ENCODE measurements around the gene WDR88. TPM values are rescaled to one million over a fixed set of nuclear protein-coding genes. Genes with fewer than 3 reads are reported as not detected.

WDR88 gene
- total RNA-seq, 2 donors from 2014 or later, result not detected

DNA sequence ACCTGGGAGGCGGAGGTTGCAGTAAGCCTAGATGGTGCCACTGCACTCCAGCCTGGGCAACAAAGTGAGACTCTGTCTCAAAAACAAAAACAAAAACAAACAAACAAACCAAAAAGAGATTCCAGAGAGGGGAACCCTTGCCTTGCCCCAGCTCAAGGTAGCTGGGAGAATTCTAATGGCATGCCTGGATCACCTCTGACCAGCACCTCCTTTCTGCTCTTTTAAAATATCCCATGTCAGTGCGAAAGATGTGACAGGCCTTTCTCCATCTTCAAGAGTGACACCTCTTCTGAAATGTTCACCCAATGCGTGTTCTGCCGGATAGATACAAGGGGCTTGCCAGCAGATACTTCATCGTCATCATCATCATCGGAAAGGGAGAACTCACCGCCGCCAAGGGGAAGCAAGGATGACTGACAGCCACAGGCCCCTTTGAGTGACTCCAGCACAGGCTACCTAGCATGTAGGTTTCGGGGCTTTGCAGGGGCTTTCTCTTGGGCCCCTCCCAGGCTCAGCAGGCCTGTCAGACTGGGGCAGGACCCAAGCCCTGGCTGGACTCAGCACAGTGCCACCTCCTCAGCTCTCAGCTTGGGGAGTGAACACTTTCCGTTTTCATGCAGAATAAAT, 43.4 kb downstream of the WDR88 start:
- DNase-seq, result peak; percentile 46
- H3K27ac ChIP-seq (ENCODE audit: low read depth, low read length), result no peak overlapping the region
- peaks cover 4% of the 10 kb centered on the region for H3K27me3 ChIP-seq (ENCODE audit: control insufficient read depth, insufficient read depth, low read length, poor library complexity, severe bottlenecking)
- H3K27ac Mint-ChIP-seq, result no peak overlapping the region
- TF ChIP-seq, protein P1, sequence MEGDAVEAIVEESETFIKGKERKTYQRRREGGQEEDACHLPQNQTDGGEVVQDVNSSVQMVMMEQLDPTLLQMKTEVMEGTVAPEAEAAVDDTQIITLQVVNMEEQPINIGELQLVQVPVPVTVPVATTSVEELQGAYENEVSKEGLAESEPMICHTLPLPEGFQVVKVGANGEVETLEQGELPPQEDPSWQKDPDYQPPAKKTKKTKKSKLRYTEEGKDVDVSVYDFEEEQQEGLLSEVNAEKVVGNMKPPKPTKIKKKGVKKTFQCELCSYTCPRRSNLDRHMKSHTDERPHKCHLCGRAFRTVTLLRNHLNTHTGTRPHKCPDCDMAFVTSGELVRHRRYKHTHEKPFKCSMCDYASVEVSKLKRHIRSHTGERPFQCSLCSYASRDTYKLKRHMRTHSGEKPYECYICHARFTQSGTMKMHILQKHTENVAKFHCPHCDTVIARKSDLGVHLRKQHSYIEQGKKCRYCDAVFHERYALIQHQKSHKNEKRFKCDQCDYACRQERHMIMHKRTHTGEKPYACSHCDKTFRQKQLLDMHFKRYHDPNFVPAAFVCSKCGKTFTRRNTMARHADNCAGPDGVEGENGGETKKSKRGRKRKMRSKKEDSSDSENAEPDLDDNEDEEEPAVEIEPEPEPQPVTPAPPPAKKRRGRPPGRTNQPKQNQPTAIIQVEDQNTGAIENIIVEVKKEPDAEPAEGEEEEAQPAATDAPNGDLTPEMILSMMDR (conservative IDR thresholded peaks at IDR 0.05), result no peak
- WGBS, 2 experiments (ENCODE audit: insufficient coverage in 1 of 2, insufficient read length in 1 of 2), result 95 to 96% methylated on average over 9 to 10 of the region's 10 CpGs
- peaks cover 4% of the 10 kb centered on the region for H3K36me3 Mint-ChIP-seq (ENCODE audit: low read depth)
- peaks cover 14% of the 10 kb centered on the region for H3K4me1 Mint-ChIP-seq
- H3K9me3 ChIP-seq (ENCODE audit: control insufficient read depth, low read length), result no peaks in the 10 kb centered on the region
- H3K4me3 ChIP-seq (ENCODE audit: low read length), result peak overlapping the region; percentile 95
- no peaks in the 10 kb centered on the region for H3K9me3 Mint-ChIP-seq
- H3K36me3 ChIP-seq (ENCODE audit: control insufficient read depth, insufficient read depth, low read length), result no peaks in the 10 kb centered on the region
- H3K27me3 Mint-ChIP-seq (ENCODE audit: insufficient read depth), result peaks cover 9% of the 10 kb centered on the region
- no peak overlapping the region for H3K9ac ChIP-seq (ENCODE audit: extremely low read depth, low read length, poor library complexity, severe bottlenecking)
- peak overlapping the region; percentile 91 for H3K4me3 Mint-ChIP-seq
- peaks cover 7% of the 10 kb centered on the region for H3K4me1 ChIP-seq (ENCODE audit: control insufficient read depth, insufficient read depth, low read length)

DNA sequence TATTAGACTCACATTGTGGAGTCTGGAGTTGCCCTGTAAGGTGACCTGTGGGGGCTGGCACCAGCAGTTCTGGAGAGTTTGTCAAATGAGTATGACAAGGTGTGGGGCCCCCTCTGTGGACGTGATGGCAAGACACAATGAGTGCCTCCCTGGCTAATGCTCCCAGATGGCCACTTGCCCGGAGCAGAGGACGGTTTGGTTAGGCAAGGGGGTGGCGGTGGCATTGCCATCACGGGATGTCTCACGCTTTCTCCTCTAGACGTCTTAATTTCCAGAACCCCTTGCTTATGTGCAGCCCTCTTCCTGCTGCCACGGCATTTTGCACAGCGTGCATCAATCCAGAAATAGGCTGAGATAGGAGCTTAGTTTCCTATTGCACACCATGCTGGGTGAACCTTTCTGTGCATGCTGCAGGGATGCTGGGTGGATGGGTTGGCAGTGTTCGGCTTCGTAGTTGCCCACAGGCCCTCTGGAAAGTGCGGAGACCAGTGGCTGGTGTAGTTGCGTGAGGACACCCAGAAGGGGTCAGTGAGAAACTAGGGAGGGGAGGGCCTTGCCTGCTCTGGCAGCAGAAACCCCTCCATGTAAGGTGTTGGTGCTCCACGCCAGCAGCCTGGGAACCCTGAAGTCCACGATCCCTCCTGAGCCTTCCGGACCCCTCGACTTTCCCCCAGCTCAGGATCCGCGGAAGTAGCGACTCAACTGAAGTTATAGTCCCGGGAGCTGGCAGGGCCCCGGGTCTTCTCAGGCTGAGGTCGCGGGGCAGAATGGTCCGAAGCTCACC, 44.2 kb downstream of the WDR88 start:
- 29 to 30% methylated on average over 22 to 25 of the region's 25 CpGs for WGBS, 2 experiments (ENCODE audit: insufficient coverage in 1 of 2, insufficient read length in 1 of 2)
- peak overlapping the region; percentile 95 for H3K4me3 ChIP-seq (ENCODE audit: low read length)
- H3K27ac ChIP-seq (ENCODE audit: low read depth, low read length), result peak overlapping the region; percentile 54
- no peaks in the 10 kb centered on the region for H3K9me3 ChIP-seq (ENCODE audit: control insufficient read depth, low read length)
- peaks cover 7% of the 10 kb centered on the region for H3K4me1 ChIP-seq (ENCODE audit: control insufficient read depth, insufficient read depth, low read length)
- Mint-ChIP-seq H3K36me3 (ENCODE audit: low read depth) (peaks cover 4% of the 10 kb centered on the region), H3K4me3 (peak overlapping the region; percentile 91), H3K27ac (peak overlapping the region; percentile 95), H3K9me3 (no peaks in the 10 kb centered on the region), H3K4me1 (peaks cover 14% of the 10 kb centered on the region), H3K27me3 (ENCODE audit: insufficient read depth) (peaks cover 9% of the 10 kb centered on the region)
- TF ChIP-seq, protein P1 (conservative IDR thresholded peaks at IDR 0.05), result no peak
- peaks cover 4% of the 10 kb centered on the region for H3K27me3 ChIP-seq (ENCODE audit: control insufficient read depth, insufficient read depth, low read length, poor library complexity, severe bottlenecking)
- DNase-seq, result peak; percentile 48
- peak overlapping the region; percentile 83 for H3K9ac ChIP-seq (ENCODE audit: extremely low read depth, low read length, poor library complexity, severe bottlenecking)
- H3K36me3 ChIP-seq (ENCODE audit: control insufficient read depth, insufficient read depth, low read length), result no peaks in the 10 kb centered on the region

DNA sequence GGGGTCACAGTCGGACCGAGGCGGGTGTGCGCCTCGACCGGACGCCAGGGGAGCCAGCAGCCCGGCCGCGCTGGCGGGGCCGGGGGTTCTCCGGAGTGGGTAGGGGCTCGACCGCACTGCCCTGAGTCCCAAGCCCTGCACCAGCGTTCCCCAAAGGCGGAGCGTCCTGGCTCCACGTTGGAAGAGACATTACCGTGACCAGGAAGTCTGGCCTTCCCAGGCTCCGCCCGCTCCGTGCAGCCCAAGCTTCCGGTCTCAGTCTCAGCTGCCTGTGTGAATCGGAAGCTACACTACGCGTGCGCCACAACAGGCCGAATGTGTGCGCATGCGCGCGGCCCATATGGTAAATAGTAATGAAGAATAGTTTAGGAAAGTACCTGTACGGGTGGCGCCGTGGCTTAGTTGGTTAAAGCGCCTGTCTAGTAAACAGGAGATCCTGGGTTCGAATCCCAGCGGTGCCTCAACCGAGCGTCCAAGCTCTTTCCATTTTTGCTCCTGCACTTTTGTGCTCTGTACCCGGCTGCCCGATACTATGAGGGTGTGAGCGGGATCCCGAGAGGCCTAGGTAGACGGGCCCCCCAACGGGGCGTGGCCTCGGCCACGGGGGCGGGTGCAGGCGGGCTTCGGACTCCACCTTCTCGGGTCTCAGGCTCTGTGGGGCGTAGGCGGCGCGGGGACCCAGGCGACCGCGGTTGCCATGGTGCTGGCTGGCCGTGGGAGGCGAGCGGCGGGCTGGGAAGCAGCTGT, 44.9 kb downstream of the WDR88 start:
- Mint-ChIP-seq H3K36me3 (ENCODE audit: low read depth) (peaks cover 4% of the 10 kb centered on the region), H3K27ac (peak overlapping the region; percentile 95), H3K9me3 (no peaks in the 10 kb centered on the region), H3K4me3 (peak overlapping the region; percentile 91), H3K4me1 (peaks cover 14% of the 10 kb centered on the region), H3K27me3 (ENCODE audit: insufficient read depth) (peaks cover 9% of the 10 kb centered on the region)
- Histone ChIP-seq H3K4me3 (ENCODE audit: low read length) (peak overlapping the region; percentile 95), H3K9me3 (ENCODE audit: control insufficient read depth, low read length) (no peaks in the 10 kb centered on the region), H3K36me3 (ENCODE audit: control insufficient read depth, insufficient read depth, low read length) (no peaks in the 10 kb centered on the region), H3K27me3 (ENCODE audit: control insufficient read depth, insufficient read depth, low read length, poor library complexity, severe bottlenecking) (peaks cover 4% of the 10 kb centered on the region), H3K9ac (ENCODE audit: extremely low read depth, low read length, poor library complexity, severe bottlenecking) (peak overlapping the region; percentile 83), H3K4me1 (ENCODE audit: control insufficient read depth, insufficient read depth, low read length) (peaks cover 7% of the 10 kb centered on the region), H3K27ac (ENCODE audit: low read depth, low read length) (peak overlapping the region; percentile 95)
- peak; percentile 99 for DNase-seq
- TF ChIP-seq, protein P1 (conservative IDR thresholded peaks at IDR 0.05), result peak; percentile 55
- WGBS, 2 experiments (ENCODE audit: insufficient coverage in 1 of 2, insufficient read length in 1 of 2), result 0 to 1% methylated on average over 42 to 65 of the region's 65 CpGs

Measured in endodermal cell (in vitro differentiated cells).